SK-N-MC (cell line): ENCODE data around the gene PAX6.

Experiments used
- DNase-seq: peaks from one replicate; pipeline ENCODE4 v3.0.0-alpha.2; 2011; ENCODE audit warnings: low read depth, low spot score
- H3K27ac ChIP-seq: fragments of 200-600 bp; sonication (generic); 2 replicates; pipeline ENCODE4 v1.5.1; 2016; ENCODE audit warnings: mixed run types
- H3K36me3 ChIP-seq: fragments of 200-600 bp; sonication (generic); 2 replicates; pipeline ENCODE4 v1.6.1; 2017; ENCODE audit warnings: antibody characterized with exemption, low read length, mixed read lengths; ENCODE audit not compliant: insufficient read depth
- H3K4me3 ChIP-seq: fragments of 200-600 bp; sonication (generic); 2 replicates; pipeline ENCODE4 v1.5.1; 2016
- H3K9ac ChIP-seq: fragments of 200-600 bp; sonication (generic); 2 replicates; pipeline ENCODE4 v1.8.0; 2017; ENCODE audit warnings: mixed run types, mixed read lengths; ENCODE audit not compliant: insufficient read length
- H3K9me3 ChIP-seq: fragments of 200-600 bp; sonication (generic); 2 replicates; pipeline ENCODE4 v1.6.1; 2017; ENCODE audit warnings: low read depth, mild to moderate bottlenecking, antibody characterized with exemption, low read length, moderate library complexity, mixed read lengths
- EZH2 ChIP-seq: fragments of 200-600 bp; sonication (generic); IDR thresholded peaks from one replicate; pipeline ENCODE4 v1.6.1; 2017; ENCODE audit warnings: antibody characterized with exemption
- FOXP2 ChIP-seq: optimal IDR thresholded peaks from 2 replicates; pipeline ENCODE3; 2011; ENCODE audit warnings: mild to moderate bottlenecking, moderate library complexity; ENCODE audit not compliant: insufficient read depth; ENCODE audit errors: extremely low read length, control extremely low read depth
- POLR2AphosphoS5 ChIP-seq: IDR thresholded peaks from 2 replicates; pipeline ENCODE4 v1.6.1; 2012; ENCODE audit warnings: mild to moderate bottlenecking, low read depth, low read length, borderline replicate concordance

Gene PAX6

DNA sequence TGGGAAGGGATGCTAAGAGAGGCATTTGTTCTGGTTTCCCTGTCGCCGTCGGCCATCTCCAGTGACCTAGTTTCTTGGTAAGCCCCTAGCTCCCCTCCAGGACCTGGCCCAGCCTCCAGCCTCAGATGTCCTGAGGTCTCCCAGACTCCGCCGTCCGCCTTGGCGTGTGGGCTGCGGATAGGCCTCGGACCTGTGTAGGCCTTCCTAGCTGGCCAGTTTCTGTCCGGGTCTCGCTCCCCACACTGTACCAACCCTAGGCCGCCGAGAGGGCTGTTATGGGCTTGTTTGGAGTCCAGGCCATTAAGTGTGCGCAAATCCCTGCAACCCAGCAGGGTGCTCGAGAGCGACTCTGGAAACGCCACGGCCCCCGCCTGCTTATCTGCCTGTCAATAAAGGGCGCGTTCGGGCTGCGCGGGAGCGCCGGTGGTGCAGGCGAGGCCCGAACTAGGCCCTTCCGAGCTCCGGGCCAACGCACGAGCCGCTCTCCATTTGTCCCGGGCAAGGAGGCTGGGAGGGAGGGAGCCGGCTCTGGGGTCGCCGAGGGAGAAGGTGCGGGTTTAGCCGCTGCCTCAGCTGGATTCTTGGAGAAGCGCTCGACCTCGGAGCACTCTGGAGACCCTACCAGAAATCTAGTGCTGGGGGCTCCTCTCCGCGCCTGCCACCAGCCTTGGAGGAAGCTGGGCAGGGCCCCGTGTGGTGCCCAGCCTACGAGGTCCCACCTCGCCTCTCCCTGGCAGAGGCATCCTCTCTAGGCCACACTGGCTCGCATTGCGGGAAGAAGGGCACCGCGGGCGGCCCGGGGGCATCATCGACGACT lies 8.7 kb upstream of the PAX6 start:
- TF ChIP-seq POLR2AphosphoS5 (no peak), EZH2 (no peak), FOXP2 (no peak)
- Histone ChIP-seq H3K9me3 (no peaks in the 10 kb centered on the region), H3K36me3 (no peaks in the 10 kb centered on the region), H3K9ac (no peak overlapping the region), H3K27ac (no peak overlapping the region), H3K4me3 (no peak overlapping the region)
- DNase-seq, result no peak

DNA sequence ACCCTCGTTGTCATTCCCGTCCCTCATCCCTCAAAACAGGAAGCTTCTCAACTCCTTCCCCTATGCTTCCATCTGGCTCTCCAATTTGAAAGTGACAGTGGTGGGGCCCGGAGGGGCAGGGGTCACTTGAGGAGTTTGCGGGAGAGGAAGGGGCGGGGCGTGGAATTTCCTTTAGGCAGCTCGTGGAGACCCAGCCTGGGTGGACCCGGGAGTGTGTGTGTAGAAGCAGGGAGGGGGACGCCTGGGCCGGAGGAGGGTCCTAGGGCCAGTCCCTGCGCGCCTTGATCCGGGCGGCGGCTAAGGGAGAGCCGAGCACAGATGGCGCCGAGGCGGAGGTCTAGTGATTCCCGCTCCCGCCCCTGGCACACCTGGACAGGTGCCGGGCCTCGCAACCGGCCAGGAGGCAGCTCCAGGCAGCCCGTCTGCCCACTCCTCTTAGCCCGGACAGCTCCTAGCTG lies 7.8 kb upstream of the PAX6 start:
- no peaks in the 10 kb centered on the region for H3K9me3 ChIP-seq
- DNase-seq, result no peak
- H3K4me3 ChIP-seq, result no peak overlapping the region
- no peak overlapping the region for H3K27ac ChIP-seq
- H3K9ac ChIP-seq, result no peak overlapping the region
- no peaks in the 10 kb centered on the region for H3K36me3 ChIP-seq
- no peak for TF ChIP-seq EZH2

DNA sequence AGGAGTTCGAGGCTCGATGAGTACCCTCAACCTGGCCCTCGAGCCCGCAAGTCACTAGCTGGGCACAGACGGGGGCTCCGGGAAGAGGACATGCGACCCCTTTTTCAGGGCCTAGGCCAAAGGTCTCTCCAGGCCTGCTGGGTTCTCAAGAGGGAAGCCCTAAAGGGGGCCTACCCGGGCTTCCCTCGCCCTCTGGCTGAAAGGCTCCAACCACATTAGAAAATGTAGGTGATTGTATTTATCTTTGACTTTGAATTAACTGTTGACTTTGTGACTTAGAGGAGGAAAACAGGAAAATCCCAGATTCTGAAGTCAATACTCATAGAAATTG lies 7.3 kb upstream of the PAX6 start:
- H3K9ac ChIP-seq, result no peak overlapping the region
- no peak for DNase-seq
- no peaks in the 10 kb centered on the region for H3K9me3 ChIP-seq
- TF ChIP-seq EZH2, result no peak
- no peak for TF ChIP-seq FOXP2
- no peak for TF ChIP-seq POLR2AphosphoS5
- H3K36me3 ChIP-seq, result no peaks in the 10 kb centered on the region
- H3K27ac ChIP-seq, result no peak overlapping the region
- H3K4me3 ChIP-seq, result no peak overlapping the region

DNA sequence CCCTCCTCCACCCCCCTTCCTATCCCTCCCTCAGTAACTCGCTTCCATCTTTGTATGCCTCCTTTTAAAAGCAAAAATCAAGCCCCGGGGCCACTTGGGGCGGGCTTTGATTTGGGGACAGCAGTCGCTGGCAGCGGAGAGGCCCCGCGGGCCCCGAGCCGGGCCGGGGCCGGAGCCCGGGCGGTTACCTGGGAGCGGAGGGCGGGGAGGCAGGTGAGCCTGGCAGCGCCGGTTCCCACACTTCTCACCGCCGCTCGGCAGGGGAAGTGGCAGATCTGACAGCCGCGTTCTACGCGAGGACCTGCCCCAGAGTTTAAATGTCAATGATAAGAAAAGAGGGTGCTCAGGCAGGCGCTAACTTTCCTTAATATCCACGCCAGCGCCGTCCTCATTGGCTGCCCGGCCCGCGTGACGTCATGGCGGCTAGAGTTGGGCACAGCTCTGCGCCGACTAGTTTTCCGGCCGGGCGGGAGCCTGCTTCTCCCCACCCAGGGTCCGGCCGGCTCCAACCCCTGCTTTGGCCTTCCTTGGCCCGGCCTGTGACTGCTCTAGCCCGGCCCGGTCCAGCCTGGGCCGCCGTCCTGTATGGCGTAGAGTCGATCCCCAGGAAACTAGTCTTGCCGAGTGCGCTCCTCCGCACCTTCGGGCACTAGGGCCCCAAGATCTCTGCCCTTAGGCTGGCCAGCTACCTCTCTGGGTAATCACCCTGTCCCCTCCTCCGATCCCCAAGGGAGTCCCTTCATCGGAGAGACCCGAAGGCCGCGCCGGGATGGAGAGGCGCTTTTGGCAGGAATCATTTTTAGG lies 6.7 kb upstream of the PAX6 start:
- H3K9ac ChIP-seq, result no peak overlapping the region
- no peak for TF ChIP-seq POLR2AphosphoS5
- no peak for TF ChIP-seq FOXP2
- TF ChIP-seq EZH2, result no peak
- H3K36me3 ChIP-seq, result no peaks in the 10 kb centered on the region
- no peak overlapping the region for H3K27ac ChIP-seq
- no peak for DNase-seq
- peak overlapping the region; percentile 69 for H3K4me3 ChIP-seq
- no peaks in the 10 kb centered on the region for H3K9me3 ChIP-seq

DNA sequence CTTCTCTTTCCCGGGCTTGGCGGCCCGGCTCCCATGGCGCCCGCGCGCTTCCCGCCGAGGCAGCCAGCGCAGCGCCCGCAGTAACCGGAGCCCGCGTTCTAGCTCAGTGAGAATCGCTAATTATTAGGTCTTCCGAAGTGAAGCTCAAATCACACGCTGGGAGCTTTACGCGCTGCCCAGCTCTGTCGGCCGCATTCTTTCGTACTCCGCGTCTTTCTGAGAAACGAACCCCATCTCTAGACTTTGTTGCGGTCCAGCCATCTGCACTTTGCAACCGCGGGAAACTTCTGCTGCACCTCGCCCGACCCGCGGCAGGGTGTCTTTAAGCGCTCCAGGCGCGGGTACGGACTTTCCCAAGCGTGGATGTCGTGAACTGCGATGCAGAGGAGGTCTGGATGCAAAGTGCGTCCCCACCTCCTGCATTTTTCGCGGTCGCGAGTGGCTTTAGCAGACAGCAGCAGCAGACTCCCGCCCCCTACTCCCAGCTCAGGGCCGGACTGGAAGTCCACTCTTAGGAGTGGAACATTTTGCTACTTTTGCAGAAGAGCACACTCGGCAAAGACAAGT lies 6.0 kb upstream of the PAX6 start:
- no peak for TF ChIP-seq EZH2
- no peak for TF ChIP-seq POLR2AphosphoS5
- TF ChIP-seq FOXP2, result no peak
- Histone ChIP-seq H3K27ac (no peak overlapping the region), H3K9ac (no peak overlapping the region), H3K9me3 (no peaks in the 10 kb centered on the region), H3K4me3 (peak overlapping the region; percentile 69), H3K36me3 (no peaks in the 10 kb centered on the region)
- DNase-seq, result no peak

DNA sequence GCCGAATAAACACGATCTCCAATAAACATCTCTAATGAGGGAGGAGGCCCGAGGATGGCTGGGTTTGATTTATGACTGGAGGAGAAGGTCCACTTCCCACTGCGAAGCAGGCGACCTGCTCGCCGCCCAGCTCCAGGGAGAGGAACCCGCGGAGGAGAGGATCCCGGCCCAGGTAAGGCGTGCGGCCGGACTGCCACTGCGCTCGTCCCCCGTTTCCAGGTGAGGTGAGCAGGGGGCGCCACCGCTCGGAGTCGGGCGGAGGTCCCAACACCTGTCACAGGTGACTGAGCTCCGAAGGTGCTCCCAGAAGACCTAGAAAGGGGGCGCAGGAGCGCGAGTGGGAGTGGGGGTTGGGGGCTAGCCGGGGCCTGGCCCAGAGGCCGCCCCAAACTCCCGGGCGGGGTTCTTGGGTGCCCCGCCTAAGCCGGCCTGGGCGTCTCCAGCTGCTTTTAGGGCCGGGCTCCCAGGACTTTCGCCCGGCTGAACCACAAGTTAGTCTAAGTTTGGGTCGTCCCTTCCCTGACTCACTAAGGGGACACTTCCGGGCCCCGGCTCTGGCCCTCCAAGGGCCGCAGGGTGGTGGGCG lies 5.4 kb upstream of the PAX6 start:
- DNase-seq, result no peak
- peak overlapping the region; percentile 69 for H3K4me3 ChIP-seq

DNA sequence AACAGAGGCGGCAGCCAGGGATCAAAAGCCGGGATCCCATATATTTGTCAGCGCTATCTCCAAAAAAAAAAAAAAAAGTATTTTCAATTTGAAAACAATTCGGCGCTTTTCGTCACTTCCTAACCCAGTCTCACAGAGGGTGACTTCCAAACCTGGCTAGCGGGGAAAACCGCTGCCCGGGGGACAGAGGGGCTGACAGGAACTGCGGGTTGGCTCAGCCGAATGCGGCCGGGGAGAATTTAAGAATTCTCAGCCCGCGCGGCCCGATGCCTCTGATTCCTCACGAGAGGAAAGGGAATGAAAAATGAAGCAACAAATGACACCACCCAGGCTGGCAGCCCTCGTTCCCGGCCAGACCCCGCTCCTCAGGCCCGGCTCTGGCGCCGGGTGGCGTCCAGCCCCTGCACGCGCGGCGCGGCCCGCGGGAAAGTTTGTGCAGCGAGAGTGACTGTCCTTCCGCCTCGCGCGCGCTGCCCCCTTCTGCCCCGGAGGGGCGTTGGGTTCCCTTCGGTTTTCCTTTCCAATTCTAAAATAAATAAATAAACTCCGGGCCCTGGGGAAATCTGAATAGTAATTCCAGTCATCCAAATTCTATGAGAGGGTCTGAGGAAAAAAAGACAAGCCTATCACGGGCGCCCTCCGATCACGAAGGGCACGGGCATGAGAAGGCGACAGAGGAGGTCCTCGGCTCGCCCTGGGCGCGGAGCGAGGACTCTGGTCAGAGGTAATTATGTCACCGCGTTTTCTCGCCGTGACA lies 4.8 kb upstream of the PAX6 start:
- no peak for TF ChIP-seq EZH2
- peak overlapping the region; percentile 7 for H3K9ac ChIP-seq
- DNase-seq, result no peak
- no peaks in the 10 kb centered on the region for H3K36me3 ChIP-seq
- peak overlapping the region; percentile 69 for H3K4me3 ChIP-seq
- H3K27ac ChIP-seq, result no peak overlapping the region
- no peaks in the 10 kb centered on the region for H3K9me3 ChIP-seq

More for the DNA sequence above, 5.4 kb upstream of the PAX6 start:
- Histone ChIP-seq H3K9me3 (no peaks in the 10 kb centered on the region), H3K27ac (no peak overlapping the region), H3K9ac (no peak overlapping the region), H3K36me3 (no peaks in the 10 kb centered on the region)
- no peak for TF ChIP-seq FOXP2
- no peak for TF ChIP-seq POLR2AphosphoS5
- no peak for TF ChIP-seq EZH2
